Subcutaneous abdominal adipose tissue (tissue), 5 donors: ENCODE results near the gene CNTLN.

Source experiments
- H3K27ac ChIP-seq: one replicate; pipeline ENCODE4 v1.7.0; 2013; ENCODE audit warnings: low read depth, mild to moderate bottlenecking, inconsistent platforms, low read length, moderate library complexity
- H3K27me3 ChIP-seq, 5 donors: one replicate each; pipeline ENCODE4 v1.7.0; 2013; ENCODE audit warnings: low read length in 5 of 5, inconsistent platforms in 1 of 5; ENCODE audit not compliant: control insufficient read depth in 5 of 5, insufficient read depth in 4 of 5
- H3K36me3 ChIP-seq, 5 donors: one replicate each; pipeline ENCODE4 v1.7.0; 2013; ENCODE audit warnings: low read length in 5 of 5; ENCODE audit not compliant: control insufficient read depth in 5 of 5, insufficient read depth in 5 of 5
- H3K4me1 ChIP-seq, 5 donors: one replicate each; pipeline ENCODE4 v1.7.0; 2013; ENCODE audit warnings: low read length in 5 of 5, mild to moderate bottlenecking in 3 of 5, moderate library complexity in 1 of 5; ENCODE audit not compliant: control insufficient read depth in 5 of 5, insufficient read depth in 5 of 5
- H3K4me3 ChIP-seq, 5 donors: one replicate each; pipeline ENCODE4 v1.7.0; 2013; ENCODE audit warnings: low read length in 5 of 5, low read depth in 1 of 5
- H3K9ac ChIP-seq, 5 donors: one replicate each; pipeline ENCODE4 v1.7.0; 2013; ENCODE audit warnings: low read length in 5 of 5, mild to moderate bottlenecking in 4 of 5, moderate library complexity in 3 of 5
- H3K9me3 ChIP-seq, 5 donors: one replicate each; pipeline ENCODE4 v1.7.0; 2013; ENCODE audit warnings: low read length in 5 of 5; ENCODE audit not compliant: control insufficient read depth in 5 of 5
- donor health status: healthy.
- donor health status: healthy.
- donor health status: healthy.
- donor health status: healthy.
- donor health status: healthy.

The CNTLN gene, protein sequence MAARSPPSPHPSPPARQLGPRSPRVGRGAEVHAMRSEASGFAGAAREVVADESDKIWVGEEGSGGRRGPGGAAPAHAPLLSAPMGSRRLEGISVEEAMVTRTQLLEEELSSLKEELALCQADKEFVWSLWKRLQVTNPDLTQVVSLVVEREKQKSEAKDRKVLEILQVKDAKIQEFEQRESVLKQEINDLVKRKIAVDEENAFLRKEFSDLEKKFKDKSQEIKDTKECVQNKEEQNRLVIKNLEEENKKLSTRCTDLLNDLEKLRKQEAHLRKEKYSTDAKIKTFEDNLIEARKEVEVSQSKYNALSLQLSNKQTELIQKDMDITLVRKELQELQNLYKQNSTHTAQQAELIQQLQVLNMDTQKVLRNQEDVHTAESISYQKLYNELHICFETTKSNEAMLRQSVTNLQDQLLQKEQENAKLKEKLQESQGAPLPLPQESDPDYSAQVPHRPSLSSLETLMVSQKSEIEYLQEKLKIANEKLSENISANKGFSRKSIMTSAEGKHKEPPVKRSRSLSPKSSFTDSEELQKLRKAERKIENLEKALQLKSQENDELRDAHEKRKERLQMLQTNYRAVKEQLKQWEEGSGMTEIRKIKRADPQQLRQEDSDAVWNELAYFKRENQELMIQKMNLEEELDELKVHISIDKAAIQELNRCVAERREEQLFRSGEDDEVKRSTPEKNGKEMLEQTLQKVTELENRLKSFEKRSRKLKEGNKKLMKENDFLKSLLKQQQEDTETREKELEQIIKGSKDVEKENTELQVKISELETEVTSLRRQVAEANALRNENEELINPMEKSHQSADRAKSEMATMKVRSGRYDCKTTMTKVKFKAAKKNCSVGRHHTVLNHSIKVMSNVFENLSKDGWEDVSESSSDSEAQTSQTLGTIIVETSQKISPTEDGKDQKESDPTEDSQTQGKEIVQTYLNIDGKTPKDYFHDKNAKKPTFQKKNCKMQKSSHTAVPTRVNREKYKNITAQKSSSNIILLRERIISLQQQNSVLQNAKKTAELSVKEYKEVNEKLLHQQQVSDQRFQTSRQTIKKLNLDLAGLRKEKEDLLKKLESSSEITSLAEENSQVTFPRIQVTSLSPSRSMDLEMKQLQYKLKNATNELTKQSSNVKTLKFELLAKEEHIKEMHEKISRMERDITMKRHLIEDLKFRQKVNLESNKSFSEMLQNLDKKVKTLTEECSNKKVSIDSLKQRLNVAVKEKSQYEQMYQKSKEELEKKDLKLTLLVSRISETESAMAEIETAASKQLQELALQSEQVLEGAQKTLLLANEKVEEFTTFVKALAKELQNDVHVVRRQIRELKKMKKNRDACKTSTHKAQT (N-terminal part only)

DNA sequence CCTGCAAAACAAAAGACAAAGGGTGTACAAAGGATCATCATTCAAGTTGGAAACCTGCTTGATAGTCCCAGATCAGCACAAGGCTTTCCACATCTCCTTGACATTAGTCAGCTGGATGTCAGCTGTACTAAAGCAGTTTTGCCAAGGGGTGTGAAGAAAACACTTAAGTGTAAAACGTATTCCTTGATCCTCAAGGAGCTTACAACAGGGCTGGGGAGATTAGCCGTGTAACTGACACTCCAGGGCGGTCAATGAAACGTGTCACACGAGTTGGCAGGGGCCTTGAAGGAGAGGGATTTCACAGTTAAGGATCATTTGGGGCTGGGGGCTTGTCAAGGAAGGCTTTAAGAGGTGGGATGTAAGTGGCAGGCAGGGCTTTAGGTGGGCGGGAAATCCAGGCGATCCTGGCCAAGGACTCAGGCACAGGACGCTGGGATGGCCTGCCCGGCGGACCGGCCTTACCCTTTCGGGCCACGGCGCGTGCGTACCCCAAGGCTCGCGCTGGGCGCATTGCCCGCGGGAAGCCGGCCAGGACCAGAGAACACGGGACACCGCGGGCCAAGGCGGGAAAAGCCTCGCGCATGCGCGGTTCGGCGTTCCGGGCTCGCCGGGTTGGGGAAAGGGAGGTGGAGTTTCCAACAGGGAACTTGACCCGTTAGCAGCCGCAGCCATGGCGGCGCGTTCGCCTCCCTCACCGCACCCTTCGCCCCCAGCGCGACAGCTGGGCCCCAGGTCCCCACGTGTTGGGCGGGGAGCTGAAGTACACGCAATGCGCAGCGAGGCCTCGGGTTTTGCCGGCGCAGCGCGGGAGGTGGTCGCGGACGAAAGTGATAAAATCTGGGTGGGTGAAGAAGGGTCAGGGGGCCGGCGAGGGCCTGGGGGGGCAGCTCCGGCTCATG is at the start of gene CNTLN:
TSS of gene CNTLN (plus strand) at position 645 of the 899 bp plus-strand sequence. CDS start at position 671, 26 bp downstream.
- Histone ChIP-seq H3K27me3 (no peaks in the 10 kb centered on the region), H3K27ac (peak within 1 kb of the TSS; percentile 60), H3K36me3 (no peaks in the 10 kb centered on the region), H3K9me3 (no peaks in the 10 kb centered on the region), H3K4me3 (peak within 1 kb of the TSS; percentile 75 to 97 (median 92)), H3K9ac (peak within 1 kb of the TSS; percentile 8 to 93 (median 84)), H3K4me1 (peaks cover 0 to 23% (median 16%) of the 10 kb centered on the region in 5 donors)

DNA sequence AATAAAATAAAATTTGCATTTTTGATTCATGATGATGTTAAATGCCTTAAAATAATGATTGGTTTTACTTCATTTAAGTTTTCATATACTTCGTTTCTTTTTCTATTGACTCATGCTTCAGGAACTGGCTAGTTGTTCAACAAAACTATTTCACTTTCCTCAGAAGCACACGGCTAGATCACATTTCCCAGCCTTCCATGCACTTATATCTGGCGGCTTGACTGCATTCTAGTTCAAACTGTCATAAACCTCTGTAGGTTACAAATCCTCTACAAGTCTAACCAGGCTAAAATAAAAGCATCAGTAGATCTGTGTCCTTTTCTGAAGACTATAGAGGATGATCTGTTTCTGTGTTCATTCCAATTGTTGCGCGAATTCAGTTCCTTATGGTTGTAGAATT is 46.3 kb upstream of the CNTLN start:
- Histone ChIP-seq H3K9ac (no peak overlapping the region), H3K4me1 (peaks cover 0 to 5% (median 0%) of the 10 kb centered on the region in 5 donors), H3K36me3 (no peaks in the 10 kb centered on the region), H3K4me3 (no peak overlapping the region), H3K27ac (no peak overlapping the region), H3K9me3 (no peaks in the 10 kb centered on the region), H3K27me3 (no peaks in the 10 kb centered on the region)

DNA sequence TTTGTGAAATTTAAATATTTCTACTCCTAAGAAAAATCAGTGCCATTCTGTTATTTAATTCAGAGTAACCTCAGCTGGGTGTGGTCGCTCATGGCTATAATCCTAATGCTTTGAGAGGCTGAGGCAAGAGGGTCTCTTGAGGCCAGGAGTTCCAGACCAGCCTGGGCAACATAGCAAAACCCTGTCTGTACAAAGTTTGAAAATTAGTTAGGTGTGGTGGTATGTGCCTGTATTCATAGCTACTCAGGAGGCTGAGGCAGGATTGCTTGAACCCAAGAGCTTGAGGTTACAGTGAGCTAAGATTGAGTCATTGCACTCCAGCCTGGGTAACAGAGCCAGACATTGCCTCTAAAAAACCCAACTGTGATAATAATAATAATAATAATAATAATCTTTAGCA is 44.8 kb upstream of the CNTLN start:
- H3K36me3 ChIP-seq, result no peaks in the 10 kb centered on the region
- H3K27me3 ChIP-seq, result no peaks in the 10 kb centered on the region
- H3K4me1 ChIP-seq, result peaks cover 0 to 5% (median 0%) of the 10 kb centered on the region in 5 donors
- H3K4me3 ChIP-seq, result no peak overlapping the region
- no peak overlapping the region for H3K9ac ChIP-seq
- no peak overlapping the region for H3K27ac ChIP-seq
- H3K9me3 ChIP-seq, result no peaks in the 10 kb centered on the region

DNA sequence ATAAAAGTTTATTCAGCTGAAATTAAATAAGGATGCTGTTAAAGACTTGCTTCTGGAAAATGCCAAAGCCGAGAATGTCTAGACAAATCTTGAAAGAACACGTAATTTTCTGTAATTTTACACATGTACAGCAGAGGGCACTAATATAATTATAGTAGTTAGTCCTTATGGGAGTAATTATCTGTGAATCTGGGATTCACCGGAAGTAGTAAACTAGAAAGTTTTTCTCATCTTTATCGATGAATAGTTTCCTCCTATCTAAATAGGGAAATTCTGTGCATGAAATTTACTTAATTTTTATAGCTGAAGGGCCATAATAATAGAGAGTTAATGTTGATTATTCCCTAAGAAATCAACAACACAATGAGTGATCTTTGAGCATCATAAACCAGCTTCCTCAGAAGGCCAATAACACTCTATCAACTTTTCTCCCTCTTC is 18.4 kb upstream of the CNTLN start:
- peak overlapping the region in 1 of 5 donors; percentile 25 for H3K4me3 ChIP-seq
- no peaks in the 10 kb centered on the region for H3K9me3 ChIP-seq
- no peaks in the 10 kb centered on the region for H3K27me3 ChIP-seq
- H3K9ac ChIP-seq, result no peak overlapping the region
- no peaks in the 10 kb centered on the region for H3K36me3 ChIP-seq
- no peaks in the 10 kb centered on the region for H3K4me1 ChIP-seq
- no peak overlapping the region for H3K27ac ChIP-seq

DNA sequence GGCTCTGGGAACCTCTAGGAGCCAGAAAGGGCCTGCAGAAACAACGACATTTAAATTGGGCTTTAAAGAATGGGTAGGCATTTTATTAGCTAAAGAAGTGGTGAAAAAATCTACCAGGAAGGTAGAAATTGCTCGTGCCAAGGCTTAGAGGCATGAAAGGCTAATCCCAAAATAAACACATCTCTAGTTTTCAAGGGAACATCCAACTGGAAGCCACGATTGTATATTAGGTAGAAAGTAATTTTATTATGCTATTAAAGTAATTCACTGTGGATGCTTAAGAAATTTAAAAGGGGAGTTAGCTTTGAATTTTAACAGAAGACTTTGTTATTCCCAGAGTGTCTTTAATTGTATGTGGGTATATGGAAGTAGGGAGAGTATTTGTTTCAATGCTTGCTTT is 17.5 kb upstream of the CNTLN start:
- Histone ChIP-seq H3K4me1 (no peaks in the 10 kb centered on the region), H3K27me3 (no peaks in the 10 kb centered on the region), H3K9me3 (no peaks in the 10 kb centered on the region), H3K9ac (no peak overlapping the region), H3K27ac (no peak overlapping the region), H3K4me3 (no peak overlapping the region), H3K36me3 (no peaks in the 10 kb centered on the region)

DNA sequence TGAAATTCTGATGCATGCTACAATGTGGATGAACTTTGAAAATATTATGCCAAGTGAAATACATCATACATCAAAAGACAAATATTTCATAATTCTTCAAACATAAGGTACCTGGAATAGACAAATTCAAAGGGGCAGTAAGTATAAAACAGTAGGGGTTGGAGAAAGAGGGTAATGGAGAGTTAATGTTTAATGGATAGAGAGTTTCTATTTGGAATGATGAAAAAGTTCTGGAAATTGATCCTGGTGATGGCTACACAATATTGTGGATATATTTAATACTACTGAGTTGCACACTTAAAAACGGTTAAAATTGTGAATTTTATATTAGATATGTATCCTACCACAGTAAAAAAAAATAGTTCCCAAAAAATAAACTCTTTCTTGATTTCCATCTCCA is 14.6 kb upstream of the CNTLN start:
- no peak overlapping the region for H3K27ac ChIP-seq
- H3K27me3 ChIP-seq, result no peaks in the 10 kb centered on the region
- no peaks in the 10 kb centered on the region for H3K9me3 ChIP-seq
- no peak overlapping the region for H3K4me3 ChIP-seq
- no peaks in the 10 kb centered on the region for H3K4me1 ChIP-seq
- no peaks in the 10 kb centered on the region for H3K36me3 ChIP-seq
- no peak overlapping the region for H3K9ac ChIP-seq

DNA sequence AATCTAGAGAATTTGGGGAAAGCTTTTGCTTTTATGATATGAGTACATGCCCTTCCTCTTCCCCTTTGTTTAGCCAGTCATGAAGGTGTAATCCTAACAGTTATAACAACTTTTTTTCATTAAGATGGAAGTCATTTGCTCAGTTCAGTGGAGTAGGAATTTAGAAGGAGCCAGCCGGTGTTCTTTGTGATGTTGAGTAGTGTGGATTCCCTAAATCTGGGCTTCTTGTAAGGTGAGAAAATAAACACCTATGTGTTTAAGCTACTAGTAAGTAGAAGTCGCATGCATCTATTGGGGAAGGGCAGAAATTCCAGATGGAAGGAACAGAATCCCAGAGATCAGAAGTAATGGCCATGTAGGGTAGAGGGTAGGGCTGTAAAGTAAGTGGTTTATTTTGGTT is 13.6 kb upstream of the CNTLN start:
- no peak overlapping the region for H3K4me3 ChIP-seq
- no peak overlapping the region for H3K9ac ChIP-seq
- H3K27me3 ChIP-seq, result no peaks in the 10 kb centered on the region
- no peaks in the 10 kb centered on the region for H3K4me1 ChIP-seq
- H3K36me3 ChIP-seq, result no peaks in the 10 kb centered on the region
- H3K27ac ChIP-seq, result no peak overlapping the region
- no peaks in the 10 kb centered on the region for H3K9me3 ChIP-seq

DNA sequence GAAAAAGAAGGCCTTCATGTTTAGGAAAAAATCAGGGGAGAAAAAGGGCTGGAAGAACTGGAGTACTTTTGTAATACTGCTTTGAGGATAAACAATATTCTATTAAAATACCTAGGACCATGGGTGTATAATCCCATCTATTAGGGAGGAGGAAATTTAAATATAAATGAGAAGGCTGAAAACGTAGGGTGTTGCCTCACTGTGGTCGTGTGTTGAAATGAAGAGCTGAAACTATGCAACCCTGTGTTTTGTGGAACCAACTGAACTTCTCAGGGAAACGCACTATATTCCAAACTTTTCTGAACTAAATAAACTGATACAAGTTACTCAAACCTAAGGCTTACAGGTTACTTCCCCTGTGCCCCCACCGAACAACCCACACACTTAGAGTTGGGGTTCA is 4.5 kb upstream of the CNTLN start:
- no peak overlapping the region for H3K4me3 ChIP-seq
- H3K4me1 ChIP-seq, result peaks cover 0 to 12% (median 10%) of the 10 kb centered on the region in 5 donors
- H3K9me3 ChIP-seq, result no peaks in the 10 kb centered on the region
- no peak overlapping the region for H3K27ac ChIP-seq
- H3K36me3 ChIP-seq, result no peaks in the 10 kb centered on the region
- H3K27me3 ChIP-seq, result no peaks in the 10 kb centered on the region
- no peak overlapping the region for H3K9ac ChIP-seq

DNA sequence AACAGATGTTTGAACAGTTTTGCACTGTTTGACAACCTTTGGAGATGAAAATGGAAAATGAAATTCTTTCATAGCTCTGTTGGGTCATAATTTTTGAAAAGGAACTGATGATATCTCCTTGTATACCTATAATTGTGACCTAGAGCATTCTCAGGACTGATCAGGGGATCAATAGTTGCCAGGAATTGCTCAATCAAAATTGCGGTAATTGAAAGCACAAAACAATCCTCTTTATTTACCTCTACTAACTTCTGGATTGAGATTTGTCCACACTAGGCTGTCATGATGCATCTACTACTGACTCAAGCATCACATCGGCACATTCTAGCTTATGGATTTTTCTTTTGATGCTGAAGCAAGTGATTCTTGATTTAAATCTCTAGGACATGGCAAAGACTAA is 4.1 kb upstream of the CNTLN start:
- H3K4me3 ChIP-seq, result no peak overlapping the region
- no peaks in the 10 kb centered on the region for H3K27me3 ChIP-seq
- H3K4me1 ChIP-seq, result peaks cover 0 to 17% (median 12%) of the 10 kb centered on the region in 5 donors
- H3K9me3 ChIP-seq, result no peaks in the 10 kb centered on the region
- H3K36me3 ChIP-seq, result no peaks in the 10 kb centered on the region
- no peak overlapping the region for H3K27ac ChIP-seq
- H3K9ac ChIP-seq, result no peak overlapping the region
